D721Med (cell line): Measurements from ENCODE around the gene AZI2.

Experiments used
- DNase-seq: peaks from one replicate; pipeline ENCODE4 v3.0.0; 2011; ENCODE audit warnings: low spot score; ENCODE audit not compliant: insufficient read length
- FAIRE-seq: peaks from 2 replicates; lab custom pipeline; 2011; peaks lifted over from hg19 to GRCh38; lab: Jason Lieb, UNC
- CTCF ChIP-seq: IDR thresholded peaks from 2 replicates; pipeline ENCODE4 v1.5.1; 2012; ENCODE audit warnings: mild to moderate bottlenecking, control low read depth; ENCODE audit not compliant: insufficient read depth; ENCODE audit errors: missing control alignments

AZI2 gene

DNA sequence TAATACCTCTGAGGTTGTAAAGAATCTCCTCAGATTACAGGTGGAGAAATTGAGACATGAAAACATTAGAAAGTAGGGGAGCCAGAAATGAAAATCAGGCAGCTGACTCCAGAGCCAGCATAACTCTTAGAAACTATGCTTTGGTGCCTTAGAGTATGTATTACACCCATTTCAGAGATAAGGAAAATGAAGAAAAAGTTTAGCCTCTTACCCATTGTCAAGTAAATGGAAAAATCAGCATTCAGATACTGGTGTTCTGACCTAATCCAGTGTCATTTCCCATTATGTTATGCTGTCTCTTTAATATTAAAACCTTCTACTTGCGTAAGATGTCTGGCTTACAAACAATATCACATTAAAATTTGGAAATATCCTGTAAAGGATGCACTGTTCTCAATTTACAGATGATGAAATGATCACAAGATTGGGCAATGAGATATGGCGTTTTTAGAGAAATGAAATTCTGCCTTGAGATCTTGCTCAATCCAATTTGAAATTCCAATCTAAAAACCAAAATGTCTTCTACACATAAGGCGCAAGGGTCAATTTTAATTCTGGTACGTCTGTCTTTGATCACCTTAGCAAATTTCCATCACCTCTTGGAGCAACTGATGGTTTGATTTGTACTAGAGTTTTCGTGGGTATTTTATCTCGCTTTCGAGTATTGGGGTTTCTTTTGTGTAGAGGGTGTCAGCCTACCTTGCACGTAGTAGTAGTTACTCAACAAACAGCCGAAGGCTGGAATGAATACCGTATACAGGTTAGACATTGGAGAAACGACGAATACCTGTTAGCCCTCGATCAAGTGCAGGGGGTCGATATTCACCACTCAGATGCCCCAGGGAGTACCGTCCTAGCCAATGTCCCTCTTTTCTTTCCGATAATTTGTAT, 1.0 kb downstream of the AZI2 start:
- FAIRE-seq: no peak
- no peak for DNase-seq
- TF ChIP-seq CTCF: no peak

DNA sequence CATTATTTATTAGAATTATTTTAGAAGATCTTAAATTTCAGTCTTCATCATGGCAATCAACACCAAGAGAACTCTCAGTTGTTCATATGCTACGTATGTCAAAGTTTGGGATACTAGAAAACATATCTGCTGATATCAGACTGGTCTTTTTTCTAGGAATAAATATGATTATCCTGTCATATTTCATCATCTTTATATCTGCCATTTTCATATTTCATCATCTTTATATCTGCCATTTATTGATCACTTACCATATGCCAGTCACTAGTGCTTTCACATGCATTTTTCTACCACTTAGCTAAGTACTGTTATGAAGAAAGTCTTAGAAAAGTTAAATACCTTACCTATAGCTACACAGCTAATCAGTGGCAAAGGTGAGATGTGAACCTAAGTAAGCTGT, 2.9 kb downstream of the AZI2 start:
- no peak for TF ChIP-seq CTCF
- FAIRE-seq (no peak), DNase-seq (no peak)

DNA sequence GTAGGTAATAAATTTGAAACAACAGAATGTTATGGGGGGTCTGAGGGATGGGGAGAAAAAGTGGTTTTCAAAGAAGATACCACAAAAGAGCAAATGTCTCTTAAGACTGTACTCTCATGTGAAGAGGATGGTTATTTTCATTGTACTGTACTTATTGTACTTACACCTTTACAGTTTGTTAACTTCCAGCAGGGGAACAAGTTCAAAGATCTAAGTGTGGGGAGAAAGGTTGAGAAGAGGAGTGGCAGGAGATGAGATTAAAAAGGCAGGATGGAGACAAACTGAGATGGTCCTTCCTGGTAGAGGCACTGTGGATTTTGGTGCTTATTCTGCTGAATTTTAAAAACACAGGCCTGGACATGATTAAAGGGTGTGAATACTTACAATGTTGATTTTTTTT, 5.5 kb downstream of the AZI2 start:
- no peak for TF ChIP-seq CTCF
- DNase-seq (no peak), FAIRE-seq (no peak)

GRCh38 chr3:28337230-28337629, 11.4 kb downstream of the AZI2 start:
- DNase-seq (no peak), FAIRE-seq (no peak)
- no peak for TF ChIP-seq CTCF

GRCh38 chr3:28335246-28335645, 13.4 kb downstream of the AZI2 start:
- no peak for TF ChIP-seq CTCF
- no peak for DNase-seq
- no peak for FAIRE-seq

- peak; percentile 16 for TF ChIP-seq CTCF
- no peak for FAIRE-seq
- no peak for DNase-seq
Measured at GRCh38 chr3:28334552-28334951, 14.1 kb downstream of the AZI2 start.
